Peyer's patch (tissue), 4 donors: Measurements from ENCODE around the gene MVK.

Source experiments
- CTCF ChIP-seq, 6 experiments: fragments of 450-650 bp in 4 of 6; fragments of 200-600 bp in 2 of 6; sonication (generic) in 1 of 6; IDR thresholded peaks; one replicate each; pipeline ENCODE4 v1.5.1; 2017 to 2019; ENCODE audit warnings: antibody characterized with exemption in 6 of 6, mild to moderate bottlenecking in 3 of 6, moderate library complexity in 1 of 6
- POLR2A ChIP-seq, 2 donors: fragments of 450-650 bp; IDR thresholded peaks; one replicate each; pipeline ENCODE4 v1.5.1; 2017; ENCODE audit warnings: antibody characterized with exemption in 2 of 2, mild to moderate bottlenecking in 2 of 2, moderate library complexity in 2 of 2

GRCh38 chr12:109612003-109612402 lies 38.4 kb downstream of the MVK start:
- no peak for TF ChIP-seq CTCF (IDR thresholded peaks at IDR 0.05)
- TF ChIP-seq POLR2A (IDR thresholded peaks at IDR 0.05) = no peak
